ENCODE measurements around the gene MEGF9. TPM values are rescaled to one million over a fixed set of nuclear protein-coding genes. Genes with fewer than 3 reads are reported as not detected.

The MEGF9 gene
- 12.3 and 25.4 TPM in 2 replicates for total RNA-seq

GRCh38 chr9:120714088-120714845, at the start of gene MEGF9:
Gene MEGF9, minus strand, starts transcription at chr9:120714470. Its CDS starts 112 bp downstream, at chr9:120714358.

GRCh38 chr9:120580051-120580896, 134.0 kb downstream of the MEGF9 start, which contains the start of gene CDK5RAP2:
Gene CDK5RAP2, minus strand, starts transcription at chr9:120580167. Its CDS starts 189 bp downstream, at chr9:120579978.

Other genes starting within 250 kb of the MEGF9 start
- gene CDK5RAP2, start 134.3 kb downstream of the MEGF9 start, total RNA-seq = 33.5 and 49.5 TPM in 2 replicates
- 31.0 and 40.3 TPM in 2 replicates for gene FBXW2, start 78.9 kb upstream of the MEGF9 start, total RNA-seq
- 21.5 and 29.2 TPM in 2 replicates for gene PSMD5, start 128.5 kb upstream of the MEGF9 start, total RNA-seq
- 36.1 and 38.3 TPM in 2 replicates for gene PHF19, start 162.7 kb upstream of the MEGF9 start, total RNA-seq
- gene TRAF1, start 212.3 kb upstream of the MEGF9 start, total RNA-seq = 11.9 and 56.1 TPM in 2 replicates

Data from aortic smooth muscle cell (primary cell).